ENCODE measurements around the gene EXOC2.

EXOC2 gene

GRCh38 chr6:466564-466963, 226.4 kb downstream of the EXOC2 start:
- DNase-seq (ENCODE audit: low read depth) = peak; percentile 37
- TF ChIP-seq, protein P1, sequence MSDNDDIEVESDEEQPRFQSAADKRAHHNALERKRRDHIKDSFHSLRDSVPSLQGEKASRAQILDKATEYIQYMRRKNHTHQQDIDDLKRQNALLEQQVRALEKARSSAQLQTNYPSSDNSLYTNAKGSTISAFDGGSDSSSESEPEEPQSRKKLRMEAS (IDR thresholded peaks at IDR 0.05; ENCODE audit: low read depth, low read length) = no peak
- TF ChIP-seq CTCF (IDR thresholded peaks at IDR 0.05; ENCODE audit: low read depth, low read length) = no peak
- no peak for TF ChIP-seq POLR2A (IDR thresholded peaks at IDR 0.05; ENCODE audit: extremely low read depth, insufficient read length)
- no peak for TF ChIP-seq MYC (IDR thresholded peaks at IDR 0.05; ENCODE audit: low read depth, low read length)

GRCh38 chr6:465531-466348, 227.2 kb downstream of the EXOC2 start:
- DNase-seq (ENCODE audit: low read depth) = no peak
- TF ChIP-seq, protein P1 (IDR thresholded peaks at IDR 0.05; ENCODE audit: low read depth, low read length) = peak; percentile 68
- TF ChIP-seq MYC (IDR thresholded peaks at IDR 0.05; ENCODE audit: low read depth, low read length) = no peak
- H3K4me3 ChIP-seq (ENCODE audit: low read depth, low read length) = no peak overlapping the region

More at GRCh38 chr6:466564-466963, 226.4 kb downstream of the EXOC2 start:
- no peak overlapping the region for H3K4me3 ChIP-seq (ENCODE audit: low read depth, low read length)

GRCh38 chr6:456887-457286, 236.1 kb downstream of the EXOC2 start:
- DNase-seq (ENCODE audit: low read depth) = no peak
- H3K4me3 ChIP-seq (ENCODE audit: low read depth, low read length) = no peak overlapping the region
- TF ChIP-seq CTCF (IDR thresholded peaks at IDR 0.05; ENCODE audit: low read depth, low read length) (no peak), POLR2A (IDR thresholded peaks at IDR 0.05; ENCODE audit: extremely low read depth, insufficient read length) (no peak), MYC (IDR thresholded peaks at IDR 0.05; ENCODE audit: low read depth, low read length) (no peak)
- TF ChIP-seq, protein P1 (IDR thresholded peaks at IDR 0.05; ENCODE audit: low read depth, low read length) = no peak

GRCh38 chr6:456358-456867, 236.5 kb downstream of the EXOC2 start:
- TF ChIP-seq CTCF (IDR thresholded peaks at IDR 0.05; ENCODE audit: low read depth, low read length) (no peak), POLR2A (IDR thresholded peaks at IDR 0.05; ENCODE audit: extremely low read depth, insufficient read length) (no peak), MYC (IDR thresholded peaks at IDR 0.05; ENCODE audit: low read depth, low read length) (no peak)
- TF ChIP-seq, protein P1 (IDR thresholded peaks at IDR 0.05; ENCODE audit: low read depth, low read length) = no peak
- no peak for DNase-seq (ENCODE audit: low read depth)
- H3K4me3 ChIP-seq (ENCODE audit: low read depth, low read length) = no peak overlapping the region

GRCh38 chr6:455835-456234, 237.1 kb downstream of the EXOC2 start:
- DNase-seq (ENCODE audit: low read depth) = no peak
- TF ChIP-seq MYC (IDR thresholded peaks at IDR 0.05; ENCODE audit: low read depth, low read length) (no peak), POLR2A (IDR thresholded peaks at IDR 0.05; ENCODE audit: extremely low read depth, insufficient read length) (no peak), CTCF (IDR thresholded peaks at IDR 0.05; ENCODE audit: low read depth, low read length) (no peak)
- TF ChIP-seq, protein P1 (IDR thresholded peaks at IDR 0.05; ENCODE audit: low read depth, low read length) = no peak
- no peak overlapping the region for H3K4me3 ChIP-seq (ENCODE audit: low read depth, low read length)

GRCh38 chr6:455006-455585, 237.8 kb downstream of the EXOC2 start:
- DNase-seq (ENCODE audit: low read depth) = no peak
- H3K4me3 ChIP-seq (ENCODE audit: low read depth, low read length) = no peak overlapping the region
- TF ChIP-seq MYC (IDR thresholded peaks at IDR 0.05; ENCODE audit: low read depth, low read length) (no peak), POLR2A (IDR thresholded peaks at IDR 0.05; ENCODE audit: extremely low read depth, insufficient read length) (no peak), CTCF (IDR thresholded peaks at IDR 0.05; ENCODE audit: low read depth, low read length) (no peak)
- TF ChIP-seq, protein P1 (IDR thresholded peaks at IDR 0.05; ENCODE audit: low read depth, low read length) = no peak
